Esophagus (tissue), 2 donors: ENCODE measurements around the gene CRIP2. TPM values are rescaled to one million over a fixed set of nuclear protein-coding genes. Genes with fewer than 3 reads are reported as not detected.

Experiments used
- H3K27ac ChIP-seq, 2 donors: one replicate each; pipeline ENCODE4 v1.5.1; 2013; ENCODE audit warnings: low read depth in 2 of 2, mild to moderate bottlenecking in 2 of 2, inconsistent platforms in 1 of 2, low read length in 1 of 2, moderate library complexity in 1 of 2
- H3K27me3 ChIP-seq, 2 donors: one replicate each; pipeline ENCODE4 v1.6.1; 2013; ENCODE audit warnings: low read length in 2 of 2, control low read depth in 1 of 2, mild to moderate bottlenecking in 1 of 2; ENCODE audit not compliant: insufficient read depth in 2 of 2, control insufficient read depth in 1 of 2
- H3K36me3 ChIP-seq, 2 donors: one replicate each; pipeline ENCODE4 v1.6.1; 2013; ENCODE audit warnings: low read length in 1 of 2; ENCODE audit not compliant: control insufficient read depth in 2 of 2, insufficient read depth in 2 of 2
- H3K4me1 ChIP-seq, 2 donors: one replicate each; pipeline ENCODE4 v1.6.1; 2013; ENCODE audit warnings: low read length in 1 of 2; ENCODE audit not compliant: control insufficient read depth in 2 of 2, insufficient read depth in 2 of 2
- H3K4me3 ChIP-seq, 2 donors: one replicate each; pipeline ENCODE4 v1.5.1; 2013; ENCODE audit warnings: low read length in 2 of 2, mild to moderate bottlenecking in 2 of 2, low read depth in 1 of 2, moderate library complexity in 1 of 2
- H3K9me3 ChIP-seq, 2 donors: one replicate each; pipeline ENCODE4 v1.6.1; 2013; ENCODE audit warnings: mild to moderate bottlenecking in 2 of 2, low read depth in 1 of 2, low read length in 1 of 2, moderate library complexity in 1 of 2; ENCODE audit not compliant: control insufficient read depth in 2 of 2, insufficient read depth in 1 of 2
- WGBS, 2 donors: extraction: QIAGEN DNeasy Blood & Tissue Kit; methylation state at CpG; one replicate each; pipeline ENCODE4 v1.1.7; 2013; 5-methylcytosine and 5-hydroxymethylcytosine counted together
- polyA plus RNA-seq, 2 donors: library from polyadenylated mRNA; stranded (reverse); fragments of 200-250 nt; gene quantifications; one replicate each; pipeline ENCODE4 v1.2.3, GENCODE V29; 2013
- donor health status: healthy with polysubstance abuse.
- donor health status: Bipolar disorder and iron deficiency.

The CRIP2 gene
- polyA plus RNA-seq, 2 donors: 99.5 to 145 TPM

- H3K27ac ChIP-seq: no peak overlapping the region
- no peaks in the 10 kb centered on the region for H3K9me3 ChIP-seq
- WGBS, 2 donors: 93 to 94% methylated on average over 30 to 32 of the region's 32 CpGs
- H3K36me3 ChIP-seq: peaks cover 0 to 9% of the 10 kb centered on the region in 2 donors
- no peaks in the 10 kb centered on the region for H3K27me3 ChIP-seq
- H3K4me3 ChIP-seq: no peak overlapping the region
- peaks cover under 1 to 13% of the 10 kb centered on the region in 2 donors for H3K4me1 ChIP-seq
Observed at GRCh38 chr14:105496831-105497591, 22.4 kb downstream of the CRIP2 start.

DNA sequence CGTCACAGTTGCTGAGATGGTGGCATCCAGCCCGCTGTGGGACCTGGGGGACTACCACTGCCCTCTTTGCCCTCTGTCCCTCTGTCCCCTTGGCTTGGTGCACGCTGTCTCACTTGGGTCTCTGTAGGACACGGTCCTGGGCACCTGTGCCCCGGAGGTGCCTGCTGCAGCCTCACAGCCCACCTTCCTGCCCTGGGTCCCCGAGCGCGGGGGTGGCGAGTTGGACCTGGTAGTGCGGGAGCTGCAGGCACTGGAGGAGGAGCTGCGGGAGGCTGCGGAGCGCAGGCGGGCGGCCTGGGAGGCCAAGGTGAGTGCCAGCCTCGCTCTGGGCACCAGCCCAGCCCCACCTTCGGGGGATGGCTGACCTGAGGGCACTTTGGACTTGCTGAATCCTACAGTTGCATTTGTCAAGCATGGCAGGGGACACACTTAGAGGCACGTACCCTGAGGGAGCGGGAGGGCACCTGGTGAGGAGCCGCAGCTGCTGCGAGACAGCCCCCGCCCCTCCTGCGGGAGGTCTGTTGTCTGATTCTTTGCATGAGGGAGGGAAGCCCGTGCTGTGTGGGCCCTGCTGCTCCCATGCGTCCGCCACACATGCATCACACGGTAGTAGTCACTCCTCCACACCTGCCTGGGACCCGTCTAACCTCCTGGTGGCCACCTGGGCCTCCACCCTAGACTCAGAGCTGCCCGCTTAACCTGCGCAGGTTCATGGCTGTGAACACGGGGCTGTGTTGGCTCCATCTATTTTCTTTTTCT is 23.2 kb downstream of the CRIP2 start:
- 91 to 93% methylated on average over 31 of the region's 31 CpGs for WGBS, 2 donors
- no peaks in the 10 kb centered on the region for H3K27me3 ChIP-seq
- H3K4me1 ChIP-seq: peaks cover 0 to 9% of the 10 kb centered on the region in 2 donors
- no peak overlapping the region for H3K4me3 ChIP-seq
- H3K27ac ChIP-seq: no peak overlapping the region
- H3K36me3 ChIP-seq: peaks cover 0 to 9% of the 10 kb centered on the region in 2 donors
- H3K9me3 ChIP-seq: no peaks in the 10 kb centered on the region

DNA sequence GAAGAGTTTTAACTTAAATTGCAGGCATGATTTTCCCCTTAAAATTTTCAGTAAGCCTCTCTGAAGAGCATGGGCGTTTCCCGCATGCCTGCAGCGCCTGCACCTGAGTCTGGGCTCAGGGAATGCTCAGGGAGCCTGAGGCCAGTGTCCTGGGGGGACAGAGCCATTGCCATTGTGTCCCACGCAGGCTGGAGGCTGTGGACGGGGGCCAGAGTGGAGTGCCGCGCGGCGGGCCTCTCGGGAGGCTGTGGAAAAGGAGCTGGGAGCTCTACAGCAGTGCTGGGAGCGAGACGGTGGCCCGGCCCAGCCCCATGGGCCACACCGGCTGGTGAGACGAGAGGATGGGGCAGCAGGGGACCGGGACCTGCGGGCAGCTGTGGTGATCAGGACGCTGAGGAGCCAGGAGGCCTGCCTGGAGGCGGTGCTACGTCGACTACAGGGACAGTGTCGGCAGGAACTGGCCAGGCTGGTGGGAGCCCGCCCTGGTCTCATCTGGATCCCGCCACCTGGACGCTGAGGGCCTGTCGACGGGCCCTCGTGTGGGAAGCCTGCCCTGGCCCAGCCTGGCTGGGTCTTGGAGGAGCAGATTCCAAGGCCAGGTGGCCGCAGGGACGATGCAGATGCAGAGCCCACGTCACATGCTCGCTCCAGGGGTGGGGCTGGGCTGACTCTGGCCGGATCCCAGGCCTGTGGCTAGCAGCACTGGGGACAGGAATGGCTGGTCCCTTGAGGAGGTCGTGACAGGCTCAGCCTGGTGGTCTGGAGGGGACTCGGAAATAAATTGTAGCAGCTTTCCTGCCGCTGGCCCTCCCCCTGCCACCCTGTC is 24.0 kb downstream of the CRIP2 start:
- Histone ChIP-seq H3K4me3 (no peak overlapping the region), H3K36me3 (peaks cover 0 to 9% of the 10 kb centered on the region in 2 donors), H3K9me3 (no peaks in the 10 kb centered on the region), H3K27me3 (no peaks in the 10 kb centered on the region), H3K27ac (no peak overlapping the region), H3K4me1 (peaks cover 0 to 9% of the 10 kb centered on the region in 2 donors)
- 89 to 91% methylated on average over 36 of the region's 36 CpGs for WGBS, 2 donors

DNA sequence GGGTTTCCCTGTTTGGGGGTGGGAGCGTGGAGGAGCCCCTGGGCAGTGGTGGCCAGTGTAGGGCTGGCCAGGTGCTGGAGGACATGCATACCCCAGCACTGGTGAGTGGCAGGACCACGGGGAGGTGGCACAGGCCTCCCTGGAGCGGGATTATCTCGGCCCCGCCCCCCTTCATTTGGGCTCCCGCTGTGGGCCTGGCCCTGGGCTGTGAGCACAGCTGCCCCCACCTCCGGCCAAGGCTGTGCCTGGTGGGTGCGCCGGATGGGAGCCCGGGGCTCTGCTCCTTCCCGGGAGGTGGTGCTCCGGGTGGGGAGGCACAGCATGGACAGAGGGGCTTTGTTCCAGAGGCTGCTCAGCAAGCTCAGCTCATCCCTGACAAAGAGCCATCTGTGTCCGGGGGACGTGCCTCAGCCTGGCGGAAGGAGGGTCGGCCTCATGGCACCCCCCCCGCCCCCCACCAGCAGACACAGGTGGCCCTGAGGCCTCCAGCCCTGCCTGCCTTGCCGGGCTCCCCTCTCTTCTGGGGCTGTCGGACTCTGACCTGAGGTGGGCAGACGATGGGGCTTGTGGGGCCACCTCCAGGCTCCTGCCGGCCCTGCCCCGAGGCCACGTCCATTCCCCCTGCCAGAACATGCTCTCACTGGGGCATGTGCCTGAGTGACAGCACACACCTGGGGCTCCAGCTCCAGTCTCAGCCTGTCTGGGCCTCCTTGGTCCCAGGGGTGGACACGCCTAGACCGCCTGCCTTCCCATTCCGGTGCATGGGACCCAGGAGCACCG is 24.8 kb downstream of the CRIP2 start:
- no peak overlapping the region for H3K27ac ChIP-seq
- 50 to 72% methylated on average over 19 to 27 of the region's 27 CpGs for WGBS, 2 donors

DNA sequence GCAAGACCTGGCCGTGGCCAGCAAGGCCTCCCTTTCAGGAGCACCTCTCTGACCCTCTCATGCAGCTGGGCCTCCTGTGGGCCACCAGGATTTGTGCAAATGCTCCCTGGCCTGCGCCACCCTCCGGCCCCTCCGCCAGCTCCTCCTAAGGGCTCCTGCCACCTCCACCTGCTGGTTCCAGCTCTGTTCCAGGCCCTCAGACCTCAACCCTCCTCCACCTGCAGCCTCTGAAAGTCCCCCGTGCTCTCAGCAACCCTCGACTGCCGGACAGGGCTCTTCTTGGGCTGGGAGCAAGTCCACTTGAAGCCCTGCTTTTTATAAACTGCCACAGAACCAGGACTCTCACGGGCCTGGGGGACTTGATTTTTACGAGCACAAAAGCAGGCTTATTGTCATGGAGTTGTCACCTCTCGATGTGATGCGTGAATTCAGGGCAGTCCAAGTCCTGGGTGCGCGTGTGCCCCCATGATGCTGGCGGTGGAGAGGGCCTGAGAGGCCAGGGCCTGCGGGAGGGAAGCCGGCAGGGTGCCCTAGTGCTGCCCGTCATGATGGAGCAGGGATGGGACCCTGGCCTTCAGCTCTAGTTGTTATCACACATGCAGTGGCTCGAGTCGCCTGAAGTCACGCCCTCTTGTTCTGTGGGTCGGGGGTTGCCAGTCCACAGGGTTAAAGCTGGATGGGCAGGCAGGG is 25.6 kb downstream of the CRIP2 start:
- Histone ChIP-seq H3K27ac (no peak overlapping the region), H3K9me3 (no peaks in the 10 kb centered on the region), H3K4me1 (peaks cover 0 to 8% of the 10 kb centered on the region in 2 donors), H3K4me3 (no peak overlapping the region), H3K36me3 (peaks cover 0 to 9% of the 10 kb centered on the region in 2 donors), H3K27me3 (no peaks in the 10 kb centered on the region)
- WGBS, 2 donors: 81 to 84% methylated on average over 21 of the region's 21 CpGs

More for the DNA sequence above, 24.8 kb downstream of the CRIP2 start:
- peaks cover 0 to 9% of the 10 kb centered on the region in 2 donors for H3K4me1 ChIP-seq
- H3K4me3 ChIP-seq: no peak overlapping the region
- H3K27me3 ChIP-seq: no peaks in the 10 kb centered on the region
- H3K36me3 ChIP-seq: peaks cover 0 to 9% of the 10 kb centered on the region in 2 donors
- H3K9me3 ChIP-seq: no peaks in the 10 kb centered on the region

DNA sequence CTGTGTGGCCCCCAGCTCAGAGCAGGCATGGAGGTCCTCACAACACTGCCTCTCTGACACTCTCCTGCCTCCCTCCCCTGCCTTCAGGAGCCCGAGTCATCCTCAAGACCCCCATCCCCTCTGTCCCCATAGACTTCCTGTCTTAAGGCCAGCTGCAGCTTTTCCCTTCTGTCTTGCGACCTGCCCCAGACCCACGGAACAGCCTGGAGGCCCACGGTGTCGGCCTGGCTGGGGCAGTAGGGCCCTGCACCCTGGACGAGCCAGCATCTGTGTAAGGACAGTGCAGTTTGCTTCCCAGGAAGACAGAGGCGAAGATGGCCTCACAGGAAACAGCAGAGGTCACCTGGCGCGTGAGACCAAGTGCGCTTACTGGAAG is 26.1 kb downstream of the CRIP2 start:
- WGBS, 2 donors: 67 to 76% methylated on average over 10 of the region's 10 CpGs
- Histone ChIP-seq H3K4me1 (peaks cover 0 to 3% of the 10 kb centered on the region in 2 donors), H3K36me3 (peaks cover 0 to 9% of the 10 kb centered on the region in 2 donors), H3K9me3 (no peaks in the 10 kb centered on the region), H3K4me3 (no peak overlapping the region), H3K27me3 (no peaks in the 10 kb centered on the region), H3K27ac (no peak overlapping the region)

DNA sequence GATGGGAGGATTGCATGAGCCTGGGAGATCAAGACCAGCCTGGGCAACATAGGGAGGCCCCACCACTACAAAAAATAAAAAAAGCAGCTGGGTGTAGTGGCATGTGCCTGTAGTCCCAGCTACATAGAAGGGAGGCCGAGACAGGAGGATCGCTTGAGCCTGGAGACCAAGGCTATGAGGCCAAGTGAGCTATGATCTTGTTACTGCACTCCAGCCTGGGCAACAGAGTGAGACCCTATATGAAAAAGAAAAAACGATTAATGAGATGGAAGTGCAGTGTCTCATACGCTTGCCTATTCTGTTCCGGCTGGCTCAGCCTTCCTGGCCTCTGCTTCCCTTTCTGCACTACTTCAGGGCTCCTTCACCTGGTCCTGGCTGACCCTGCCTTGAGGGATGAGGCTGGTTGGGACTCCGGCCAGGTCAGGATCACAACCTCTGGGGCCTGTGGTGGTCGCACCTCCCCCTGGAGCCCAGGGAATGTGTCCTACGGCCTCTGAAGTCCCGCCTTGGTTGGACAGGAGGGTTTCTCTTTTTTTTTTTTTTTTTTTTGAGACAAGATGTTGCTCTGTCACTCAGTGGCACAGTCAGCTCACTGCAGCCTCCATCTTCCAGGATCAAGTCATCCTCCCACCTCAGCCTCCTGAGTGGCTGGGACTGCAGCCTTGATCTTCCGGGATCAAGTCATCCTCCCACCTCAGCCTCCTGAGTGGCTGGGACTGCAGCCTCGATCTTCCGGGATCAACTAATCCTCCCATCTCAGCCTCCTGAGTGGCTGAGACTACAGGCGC is 27.1 kb downstream of the CRIP2 start:
- no peak overlapping the region for H3K27ac ChIP-seq
- 88 to 91% methylated on average over 13 of the region's 13 CpGs for WGBS, 2 donors
- H3K9me3 ChIP-seq: no peaks in the 10 kb centered on the region
- H3K4me1 ChIP-seq: peaks cover 0 to 3% of the 10 kb centered on the region in 2 donors
- no peak overlapping the region for H3K4me3 ChIP-seq
- peaks cover 0 to 9% of the 10 kb centered on the region in 2 donors for H3K36me3 ChIP-seq
- no peaks in the 10 kb centered on the region for H3K27me3 ChIP-seq
